Ramos (cell line): ENCODE data around the gene EPHA2.
"Not testable (repeated sequence)": the region's sequence is repeated elsewhere in the genome, so short reads cannot be mapped to it uniquely, and the experiment has no call there.

Source experiments
- in situ Hi-C: fragments of 300-500 bp; cut with MboI; formaldehyde crosslinking; loops from one replicate; pipeline ENCODE4 v1.14.3; 2022; ENCODE audit warnings: low sequenced_read_pairs; ENCODE audit not compliant: unreplicated experiment

The EPHA2 gene

GRCh38 chr1:16170283-16170673 lies 14.4 kb upstream of the EPHA2 start:
- in situ Hi-C loops = no loop called here

DNA sequence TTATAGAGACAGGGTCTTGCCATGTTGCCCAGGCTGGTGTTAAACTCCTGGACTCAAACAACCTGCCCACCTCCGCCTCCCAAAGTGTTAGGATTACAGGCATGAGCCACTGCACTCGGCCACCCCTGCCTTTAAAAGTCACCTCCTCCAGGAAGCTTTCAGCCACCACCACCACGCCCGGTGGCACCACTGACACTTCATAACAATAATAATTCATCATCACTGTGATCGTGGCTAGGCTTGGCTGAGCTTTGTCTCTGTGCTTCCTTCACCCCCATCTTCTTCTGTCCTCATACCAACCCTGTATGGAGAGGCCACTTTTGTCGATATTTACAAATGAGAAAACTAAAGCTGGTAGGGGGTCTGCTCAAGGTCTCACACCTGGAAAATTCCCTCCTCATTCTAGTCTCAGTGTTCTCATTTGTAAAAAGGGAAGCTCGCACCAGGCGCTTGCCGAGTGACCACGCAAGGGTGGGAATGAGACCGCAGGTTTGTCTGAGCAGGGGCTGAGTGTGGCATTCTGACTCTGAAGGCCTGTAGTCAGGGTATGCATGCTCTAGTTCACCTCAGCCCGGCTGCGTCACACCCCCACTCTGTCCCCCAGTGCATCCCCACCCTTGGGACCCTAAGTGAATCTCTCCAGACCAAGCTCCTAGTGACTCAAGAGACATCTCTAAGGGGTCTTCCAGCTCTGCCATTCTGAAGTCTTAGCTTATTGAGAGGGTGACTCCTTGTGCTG lies 12.9 kb upstream of the EPHA2 start:
- in situ Hi-C loops = no loop called here

DNA sequence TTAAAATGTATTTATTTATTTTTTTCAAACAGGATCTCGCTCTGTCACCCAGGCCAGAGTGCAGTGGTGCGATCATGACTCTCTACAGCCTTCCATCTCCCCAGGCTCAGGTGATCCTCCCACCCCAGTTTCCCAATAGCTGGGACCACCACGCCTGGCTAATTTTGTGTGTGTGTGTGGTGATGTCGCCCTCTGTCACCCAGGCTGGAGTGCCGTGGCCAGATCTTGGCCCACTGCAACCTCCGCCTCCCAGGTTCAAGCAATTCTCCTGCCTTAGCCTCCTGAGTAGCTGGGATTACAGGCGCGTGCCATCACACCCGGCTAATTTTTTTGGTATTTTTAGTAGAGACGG lies 12.3 kb upstream of the EPHA2 start:
- in situ Hi-C loops = not testable (repeated sequence)

DNA sequence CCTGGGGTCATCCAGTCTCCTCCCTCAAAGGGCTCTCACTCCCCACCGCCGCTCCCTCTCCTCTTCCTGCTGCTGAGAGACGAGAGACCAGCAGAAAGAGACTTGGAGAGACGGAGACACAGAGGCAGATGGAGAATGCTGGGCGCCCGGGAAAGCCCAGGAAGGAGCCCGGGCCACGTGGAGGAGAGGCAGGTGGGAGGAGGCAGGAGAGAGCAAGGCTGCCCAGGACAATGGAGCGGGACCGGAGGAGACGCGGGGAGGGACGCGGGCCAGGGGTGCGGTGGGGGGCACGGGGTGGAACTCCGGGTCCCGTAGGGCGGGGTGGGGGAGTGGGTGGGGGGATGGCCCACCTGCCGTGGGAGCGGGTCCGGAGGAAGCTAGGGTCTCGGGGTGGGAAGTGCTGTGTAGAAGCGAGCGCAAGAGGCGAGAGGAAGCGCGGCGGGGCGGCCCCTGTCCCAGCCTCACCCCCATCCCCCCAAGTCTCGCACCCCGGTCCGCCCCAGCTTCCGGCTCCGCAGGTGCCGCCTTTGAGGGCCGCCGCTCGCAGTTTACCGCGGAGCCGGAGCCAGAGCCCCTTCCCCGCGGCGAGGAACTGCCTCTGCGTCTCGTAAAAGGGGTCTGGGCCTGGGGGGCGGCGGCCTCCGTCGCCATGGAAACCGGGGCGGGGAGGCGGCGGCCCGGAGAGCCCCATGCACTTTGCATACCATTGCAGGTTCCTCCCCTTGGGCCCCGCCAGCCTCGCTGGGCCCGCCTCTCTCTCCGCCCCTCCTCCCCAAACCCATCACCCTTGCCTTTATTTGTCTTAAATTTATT lies 11.7 kb upstream of the EPHA2 start:
- in situ Hi-C loops = no loop called here

DNA sequence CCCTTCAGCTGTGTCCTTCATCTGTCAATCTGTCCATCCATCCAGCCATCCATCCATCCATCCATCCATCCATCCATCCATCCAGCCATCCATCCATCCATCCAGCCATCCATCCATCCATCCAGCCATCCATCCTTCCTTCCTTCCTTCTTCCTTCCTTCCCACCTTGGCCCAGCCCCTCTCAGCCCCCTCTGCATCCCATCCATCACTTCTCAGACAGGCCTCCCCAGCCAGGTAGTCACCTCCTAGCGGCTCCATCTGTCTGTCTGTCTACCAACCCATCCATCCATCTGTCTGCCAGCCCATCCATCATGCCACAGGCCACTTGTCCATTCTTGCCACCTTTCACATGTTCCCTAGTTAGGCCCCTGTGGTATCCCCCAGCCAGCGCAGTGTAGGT lies 10.2 kb upstream of the EPHA2 start:
- in situ Hi-C loops = no loop called here

DNA sequence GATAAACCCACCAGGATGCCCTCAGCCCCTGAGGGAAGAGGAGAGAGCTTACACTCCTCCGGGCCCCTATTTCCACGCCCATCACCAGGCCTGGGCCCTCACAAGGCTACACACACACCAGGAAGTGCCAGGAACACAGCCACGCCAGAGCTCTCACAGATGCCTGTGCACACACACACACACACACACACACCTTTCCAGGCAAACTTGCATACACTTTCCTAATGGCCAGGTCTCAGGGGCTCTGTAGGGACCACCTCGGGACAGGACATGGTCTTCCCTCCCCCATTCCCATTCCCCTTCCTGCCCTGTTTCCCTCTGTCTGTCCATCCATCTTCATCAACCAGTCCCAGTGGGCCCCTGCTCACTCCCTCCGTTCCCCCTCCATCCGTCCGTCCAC lies 9.7 kb upstream of the EPHA2 start:
- in situ Hi-C loops = no loop called here

DNA sequence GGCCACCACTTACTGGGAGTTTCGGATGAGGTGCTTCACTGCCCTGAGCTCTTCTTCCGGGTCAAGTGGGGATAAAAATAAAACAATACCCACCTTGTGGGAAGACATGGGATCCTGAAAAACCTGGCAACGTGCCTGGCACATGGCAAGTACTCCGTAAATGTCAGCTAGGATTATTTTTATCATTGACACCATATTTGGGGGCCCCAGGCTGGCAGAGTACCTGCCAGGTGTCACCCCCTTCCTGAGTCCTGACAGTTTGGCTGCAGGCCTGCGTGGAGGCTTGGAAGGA lies 9.2 kb upstream of the EPHA2 start:
- in situ Hi-C loops = no loop called here

GRCh38 chr1:16164213-16165072 lies 8.6 kb upstream of the EPHA2 start:
- in situ Hi-C loops = no loop called here

DNA sequence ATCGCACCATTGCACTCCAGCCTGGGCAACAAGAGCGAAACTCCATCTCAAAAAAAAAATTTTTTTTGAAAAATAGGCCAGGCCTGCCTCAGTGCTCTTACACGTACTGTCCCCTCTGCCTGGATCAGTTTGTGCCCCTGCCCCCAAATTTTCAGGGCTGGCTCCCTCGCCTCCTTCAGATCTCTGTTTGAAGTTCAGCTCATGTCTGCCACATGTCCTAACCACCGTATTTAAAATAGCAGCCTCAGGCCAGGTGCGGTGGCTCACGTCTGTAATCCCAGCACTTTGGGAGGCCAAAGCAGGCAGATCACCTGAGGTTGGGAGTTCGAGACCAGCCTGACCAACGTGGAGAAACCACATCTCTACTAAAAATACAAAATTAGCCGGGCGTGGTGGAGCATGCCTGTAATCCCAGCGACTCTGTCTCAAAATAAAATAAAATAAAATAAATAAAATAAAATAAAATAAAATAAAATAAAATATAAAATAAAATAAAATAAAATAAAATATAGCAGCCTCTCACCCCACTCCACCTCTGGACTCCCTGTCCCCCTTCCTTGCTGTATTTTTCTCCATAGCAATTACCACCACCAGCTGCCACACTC lies 7.8 kb upstream of the EPHA2 start:
- in situ Hi-C loops = not testable (repeated sequence)

GRCh38 chr1:16162163-16162822 lies 6.4 kb upstream of the EPHA2 start:
- in situ Hi-C loops = no loop called here

- in situ Hi-C loops = no loop called here
Measured at GRCh38 chr1:16161717-16162116, 5.8 kb upstream of the EPHA2 start.

GRCh38 chr1:16158993-16159831 lies 3.3 kb upstream of the EPHA2 start:
- in situ Hi-C loops = no loop called here

GRCh38 chr1:16158025-16158424 lies 2.2 kb upstream of the EPHA2 start:
- in situ Hi-C loops = no loop called here

DNA sequence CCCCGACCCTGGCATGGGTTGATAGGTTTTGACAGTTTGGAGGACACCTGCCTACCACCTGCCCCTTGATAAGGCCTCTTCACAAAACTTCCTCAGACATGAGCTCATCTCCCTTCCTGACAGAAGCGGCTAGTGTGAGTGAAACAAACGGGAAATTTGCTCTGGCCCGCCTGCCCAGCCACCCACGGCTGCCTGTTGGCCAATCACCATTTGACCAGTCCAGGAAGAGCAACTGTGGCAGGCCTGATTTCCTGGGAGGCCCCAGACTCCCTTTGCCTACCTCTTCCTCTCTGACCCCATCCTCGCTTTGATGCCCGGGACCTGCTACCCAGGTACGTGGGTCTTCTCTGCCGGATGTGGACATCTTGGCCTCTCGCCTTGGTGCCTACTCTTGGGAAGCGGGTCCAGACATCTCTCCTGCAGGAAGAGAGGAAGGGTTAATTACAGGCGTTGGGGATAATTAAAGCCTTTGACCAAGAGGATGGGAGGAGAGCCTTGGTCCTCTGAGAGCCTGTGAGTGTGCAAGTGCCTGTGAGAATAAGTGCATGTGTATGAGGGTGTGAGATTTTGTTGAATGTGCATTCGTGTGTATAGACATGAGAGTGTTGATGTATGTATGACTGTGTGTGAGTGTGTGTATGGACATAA lies 1.1 kb upstream of the EPHA2 start:
- in situ Hi-C loops = no loop called here

DNA sequence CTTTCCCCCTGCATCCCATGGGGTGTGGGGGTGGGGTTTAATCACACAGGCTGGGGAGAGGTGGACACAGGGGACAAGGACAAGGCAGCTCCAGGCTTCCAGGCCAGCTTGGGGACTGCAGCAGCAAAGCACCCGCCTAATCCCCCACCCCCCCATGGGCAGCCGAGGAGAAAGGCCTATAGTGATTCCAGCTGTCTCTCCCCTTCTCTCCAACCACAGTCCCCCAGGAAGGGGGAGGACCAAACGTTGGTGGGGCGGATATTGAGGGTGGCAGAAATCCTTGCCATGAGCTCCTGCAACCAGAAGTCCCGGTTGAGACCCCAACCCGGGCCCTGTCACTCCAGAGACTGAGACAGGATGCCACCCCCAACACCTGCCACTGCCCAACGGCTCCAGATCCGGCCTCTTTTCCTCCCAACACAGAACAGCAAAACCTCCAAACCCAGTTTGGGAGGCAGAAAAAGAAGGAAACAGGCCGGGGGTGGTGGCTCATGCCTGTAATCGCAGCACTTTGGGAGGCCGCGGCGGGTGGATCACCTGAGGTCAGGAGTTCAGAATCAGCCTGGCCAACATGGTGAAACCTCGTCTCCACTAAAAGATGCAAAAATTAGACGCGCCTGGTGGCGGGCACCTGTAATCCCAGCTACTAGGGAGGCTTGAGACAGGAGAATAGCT lies 1.7 kb downstream of the EPHA2 start:
- in situ Hi-C loops = no loop called here

DNA sequence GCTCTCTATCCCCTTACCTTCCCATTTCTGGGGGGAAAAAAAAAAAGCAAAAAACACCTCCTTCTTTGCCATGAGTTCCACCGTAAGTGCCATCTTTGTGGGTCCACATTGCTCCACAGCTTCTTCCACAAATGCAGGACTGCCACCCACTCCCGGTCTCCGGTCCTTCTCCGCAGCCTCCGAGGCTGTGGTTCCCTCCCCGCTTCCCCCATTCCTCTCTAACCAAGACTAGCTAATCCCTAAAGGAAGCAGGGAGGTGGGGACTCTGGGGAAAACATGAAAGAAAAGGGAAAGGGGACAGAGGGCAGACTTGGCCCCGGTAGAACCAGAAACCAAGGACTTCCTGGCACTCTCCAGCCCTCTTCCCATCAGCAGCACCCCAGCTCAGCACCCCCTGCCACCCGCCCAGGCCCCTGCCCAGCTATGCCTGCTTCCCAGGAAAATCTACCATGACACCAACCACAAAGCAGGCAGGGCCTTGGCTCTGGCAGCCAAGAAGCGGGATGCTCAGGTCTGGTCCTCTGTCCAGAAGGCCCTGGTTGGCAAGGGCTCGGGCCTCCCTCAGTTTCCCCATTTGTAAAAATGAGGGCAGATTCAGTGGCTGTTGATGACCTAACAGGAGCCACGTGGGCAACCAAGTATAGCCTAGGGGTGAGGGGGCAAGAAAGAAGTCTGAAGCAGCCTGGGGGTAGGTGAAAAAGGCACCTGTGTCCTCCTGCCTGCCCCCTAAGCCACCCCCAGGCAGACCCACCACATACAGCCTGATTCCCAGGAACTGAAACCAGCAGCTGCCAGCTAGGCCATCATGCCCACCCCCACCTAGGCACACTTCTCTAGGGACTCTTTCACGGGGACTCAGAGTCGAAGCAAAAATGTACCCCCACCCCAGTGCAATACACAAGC lies 2.5 kb downstream of the EPHA2 start:
- in situ Hi-C loops = no loop called here

GRCh38 chr1:16152481-16153087 lies 3.3 kb downstream of the EPHA2 start:
- in situ Hi-C loops = no loop called here
